Amniotic epithelial cell (primary cell): Measurements from ENCODE around the gene IER3.
"Not testable (repeated sequence)": the region's sequence is repeated elsewhere in the genome, so short reads cannot be mapped to it uniquely, and the experiment has no call there.

Experiments used
- DNase-seq: peaks from one replicate; pipeline ENCODE4 v3.0.0-alpha.2; 2010; ENCODE audit warnings: low read depth

IER3 gene

DNA sequence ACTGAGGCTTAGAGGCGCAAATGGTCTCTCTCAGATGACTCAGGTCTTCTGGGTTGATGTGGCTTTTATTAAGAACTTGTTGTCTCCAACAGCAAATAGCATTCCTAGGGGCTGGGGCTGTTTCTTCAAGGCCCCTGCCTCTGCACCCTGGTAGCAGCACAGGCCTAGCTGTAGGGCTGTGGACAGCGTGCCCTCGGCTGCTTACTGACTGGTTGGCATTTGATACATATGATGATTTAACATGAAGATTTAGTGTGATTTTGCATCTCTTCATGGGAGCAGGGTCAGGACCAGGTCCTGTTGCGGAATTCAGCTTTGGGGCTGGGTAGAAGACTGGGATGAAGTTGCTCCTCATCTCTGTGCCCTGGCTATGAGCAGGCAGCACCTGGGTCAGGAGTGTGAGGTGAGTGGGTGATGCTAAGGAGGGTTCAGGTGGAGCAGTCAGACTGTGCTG, 24.3 kb upstream of the IER3 start:
- DNase-seq: no peak

GRCh38 chr6:30767944-30768301, 23.6 kb upstream of the IER3 start:
- DNase-seq: no peak

GRCh38 chr6:30767158-30767943, 23.0 kb upstream of the IER3 start:
- no peak for DNase-seq

DNA sequence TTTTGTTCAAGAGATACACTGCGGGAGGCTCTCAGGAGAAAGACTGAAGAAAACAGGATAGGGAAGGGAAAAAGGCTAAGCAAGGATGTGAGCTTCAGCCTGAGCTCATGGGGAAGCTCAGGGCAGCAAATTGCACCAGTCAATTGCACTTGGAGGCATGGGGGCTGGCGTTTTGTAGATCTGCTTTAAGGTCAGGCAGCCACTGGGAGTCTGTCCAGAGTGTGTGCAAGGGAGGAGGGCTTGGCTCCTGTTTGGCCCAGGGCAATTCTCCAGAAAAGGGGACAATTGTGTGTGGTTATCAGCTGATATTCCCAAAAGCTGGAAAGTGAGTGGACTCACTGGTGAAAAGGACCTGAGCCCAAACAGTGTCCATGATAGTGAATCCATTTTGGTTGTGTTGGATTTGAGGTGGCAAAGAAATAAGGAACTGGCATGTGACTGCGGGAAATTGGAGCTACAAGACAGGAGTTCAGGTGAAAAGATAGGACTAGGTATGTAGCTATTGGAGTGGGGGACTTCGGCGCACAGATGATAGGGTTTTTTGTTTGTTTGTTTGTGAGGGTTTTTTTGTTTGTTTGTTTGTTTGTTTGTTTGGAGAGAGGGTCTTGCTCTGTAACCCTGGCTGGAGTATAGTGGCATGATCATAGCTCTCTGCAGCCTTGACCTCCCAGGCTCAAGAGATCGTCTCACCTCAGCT, 22.3 kb upstream of the IER3 start:
- DNase-seq: no peak

- not testable (repeated sequence) for DNase-seq
These were observed 21.1 kb upstream of the IER3 start for GRCh38 chr6:30765495-30765894.

DNA sequence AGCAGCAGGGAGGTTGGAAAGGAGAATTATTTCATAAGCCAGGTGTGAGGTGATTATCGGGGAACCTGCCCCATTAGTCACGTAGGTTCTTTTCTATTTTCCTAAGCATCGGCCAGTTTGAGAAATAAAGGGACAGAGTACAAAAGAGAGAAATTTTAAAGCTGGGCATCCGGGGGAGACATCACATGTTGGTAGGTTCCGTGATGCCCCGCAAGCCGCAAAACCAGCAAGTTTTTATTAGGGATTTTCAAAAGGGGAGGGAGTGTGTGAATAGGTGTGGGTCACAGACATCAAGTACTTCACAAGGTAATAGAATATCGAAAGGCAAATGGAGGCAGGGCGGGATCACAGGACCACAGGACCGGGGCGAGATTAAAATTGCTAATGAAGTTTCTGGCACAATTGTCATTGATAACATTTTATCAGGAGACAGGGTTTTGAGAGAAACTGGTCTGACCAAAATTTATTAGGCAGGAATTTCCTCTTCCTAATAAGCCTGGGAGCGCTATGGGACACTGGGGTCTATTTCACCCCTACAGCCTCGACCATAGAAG, 20.2 kb upstream of the IER3 start:
- DNase-seq: not testable (repeated sequence)

DNA sequence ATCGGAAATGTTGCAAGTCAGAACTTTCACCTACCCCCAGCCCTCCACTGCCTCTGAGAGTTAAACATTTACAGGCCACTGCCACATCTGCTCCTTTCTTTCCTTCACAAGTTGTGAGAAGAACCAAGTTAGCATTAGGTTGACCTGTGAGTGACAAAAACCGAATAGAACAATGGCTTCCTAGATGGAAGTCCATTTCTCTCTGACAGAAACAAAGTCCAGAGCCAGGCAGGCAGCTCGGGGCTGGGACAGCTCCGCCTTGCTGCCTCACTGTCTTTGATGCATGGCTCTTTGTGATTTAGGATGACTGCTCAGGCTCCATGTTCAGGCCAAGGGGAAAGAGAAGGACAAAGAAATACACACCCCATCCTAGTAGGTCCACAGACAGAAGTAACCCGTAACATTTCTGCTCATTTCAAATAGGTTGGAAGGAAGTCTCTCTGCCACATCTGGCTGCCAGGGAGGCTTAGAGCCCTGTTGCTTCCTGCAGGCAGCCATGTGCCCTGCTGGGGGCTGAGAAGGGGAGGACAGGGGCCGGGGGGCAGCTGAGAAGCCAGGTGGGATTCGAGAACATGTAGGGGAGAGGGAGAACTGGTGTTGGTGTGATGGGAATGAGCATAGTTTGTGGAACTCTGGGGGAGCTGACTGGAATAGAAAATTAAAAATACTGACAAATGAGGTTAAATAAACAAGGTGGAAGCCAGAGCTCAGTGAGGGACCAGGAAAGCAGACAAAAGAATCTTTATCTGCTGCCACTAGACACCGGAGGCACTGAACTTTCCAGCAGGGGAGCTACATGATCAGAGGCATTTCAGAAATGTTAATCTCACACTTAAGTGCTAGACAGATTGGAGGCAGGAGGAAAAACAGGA, 19.5 kb upstream of the IER3 start:
- DNase-seq: peak; percentile 64

GRCh38 chr6:30763155-30763617, 18.8 kb upstream of the IER3 start:
- no peak for DNase-seq

- DNase-seq: no peak
These were observed 17.6 kb upstream of the IER3 start for GRCh38 chr6:30761791-30762429.

- DNase-seq: no peak
These were observed 16.2 kb upstream of the IER3 start for GRCh38 chr6:30760549-30760948.

DNA sequence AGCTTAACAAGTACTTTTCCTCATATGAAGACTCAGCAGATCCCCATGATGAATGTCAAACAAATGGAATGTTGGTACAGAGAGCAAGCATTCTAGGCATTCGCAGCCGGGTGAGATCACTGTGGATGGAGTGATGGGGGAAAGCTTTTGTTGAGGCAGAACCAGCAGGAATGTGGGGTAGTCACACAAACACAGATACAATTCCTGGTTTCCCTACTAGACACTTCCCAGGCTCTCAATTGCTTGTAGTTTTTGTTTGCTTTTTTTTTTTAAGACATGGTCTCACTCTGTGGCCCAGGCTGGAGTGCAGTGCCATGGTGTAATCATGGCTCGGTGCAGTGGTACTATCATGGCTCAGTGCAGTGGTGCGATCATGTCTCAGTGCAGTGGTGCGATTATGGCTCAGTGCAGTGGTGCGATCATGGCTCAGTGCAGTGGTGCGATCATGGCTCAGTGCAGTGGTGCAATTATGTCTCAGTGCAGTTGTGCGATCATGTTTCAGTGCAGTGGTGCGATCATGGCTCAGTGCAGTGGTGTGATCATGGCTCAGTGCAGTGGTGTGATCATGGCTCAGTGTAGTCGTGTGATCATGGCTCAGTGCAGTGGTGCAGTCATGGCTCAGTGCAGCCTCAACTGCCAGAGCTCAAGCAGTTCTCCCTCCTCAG, 15.4 kb upstream of the IER3 start:
- peak; percentile 99 for DNase-seq

DNA sequence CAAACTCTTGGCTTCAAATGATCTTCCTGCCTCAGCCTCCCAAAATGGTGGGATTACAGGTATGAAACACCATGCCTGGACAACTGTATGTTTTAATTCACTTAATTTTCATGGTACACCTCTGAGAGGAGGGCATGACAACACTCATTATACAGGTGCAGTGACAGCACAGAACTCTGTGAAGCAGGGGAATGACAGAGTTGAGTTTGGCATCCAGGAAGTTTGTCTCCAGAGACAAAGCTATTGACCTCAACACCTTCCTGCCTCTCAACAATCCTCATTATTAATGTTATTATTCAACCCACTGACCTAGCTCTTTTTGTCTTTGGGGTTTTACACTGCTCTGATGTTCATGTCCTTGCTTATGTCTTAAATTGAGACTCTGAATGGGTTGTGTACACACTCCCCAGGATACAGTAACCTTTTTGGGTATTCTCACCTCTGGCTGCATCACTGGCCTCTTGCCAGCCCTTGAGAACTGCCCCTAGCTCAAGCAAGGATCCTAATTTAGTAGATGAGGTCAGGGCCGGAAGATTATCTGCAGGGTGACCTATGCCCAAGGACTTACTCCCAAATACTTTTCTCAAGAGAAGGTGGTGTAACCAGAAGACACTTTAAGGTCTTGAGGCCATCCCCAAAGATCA, 13.0 kb upstream of the IER3 start:
- DNase-seq: no peak

- not testable (repeated sequence) for DNase-seq
These were observed 12.2 kb upstream of the IER3 start for GRCh38 chr6:30756405-30757003.

DNA sequence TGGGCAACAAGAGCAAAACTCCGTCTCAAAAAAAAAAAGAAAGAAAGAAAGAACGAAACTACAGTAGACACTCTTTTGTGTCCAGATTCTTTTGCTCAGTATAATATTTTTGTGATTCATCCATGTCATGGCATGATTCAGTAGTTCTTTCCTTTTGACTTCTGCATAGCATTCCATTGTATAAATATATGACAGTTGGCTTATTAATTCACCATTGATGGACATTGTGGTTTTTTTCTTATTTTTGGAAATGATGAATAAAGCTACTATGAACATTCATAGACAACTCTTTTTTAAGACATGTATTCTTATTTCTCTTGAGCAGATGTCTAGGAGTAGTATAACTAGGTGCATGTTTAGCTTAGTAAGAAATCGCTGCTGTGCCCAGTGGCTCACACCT, 10.3 kb upstream of the IER3 start:
- peak; percentile 69 for DNase-seq

DNA sequence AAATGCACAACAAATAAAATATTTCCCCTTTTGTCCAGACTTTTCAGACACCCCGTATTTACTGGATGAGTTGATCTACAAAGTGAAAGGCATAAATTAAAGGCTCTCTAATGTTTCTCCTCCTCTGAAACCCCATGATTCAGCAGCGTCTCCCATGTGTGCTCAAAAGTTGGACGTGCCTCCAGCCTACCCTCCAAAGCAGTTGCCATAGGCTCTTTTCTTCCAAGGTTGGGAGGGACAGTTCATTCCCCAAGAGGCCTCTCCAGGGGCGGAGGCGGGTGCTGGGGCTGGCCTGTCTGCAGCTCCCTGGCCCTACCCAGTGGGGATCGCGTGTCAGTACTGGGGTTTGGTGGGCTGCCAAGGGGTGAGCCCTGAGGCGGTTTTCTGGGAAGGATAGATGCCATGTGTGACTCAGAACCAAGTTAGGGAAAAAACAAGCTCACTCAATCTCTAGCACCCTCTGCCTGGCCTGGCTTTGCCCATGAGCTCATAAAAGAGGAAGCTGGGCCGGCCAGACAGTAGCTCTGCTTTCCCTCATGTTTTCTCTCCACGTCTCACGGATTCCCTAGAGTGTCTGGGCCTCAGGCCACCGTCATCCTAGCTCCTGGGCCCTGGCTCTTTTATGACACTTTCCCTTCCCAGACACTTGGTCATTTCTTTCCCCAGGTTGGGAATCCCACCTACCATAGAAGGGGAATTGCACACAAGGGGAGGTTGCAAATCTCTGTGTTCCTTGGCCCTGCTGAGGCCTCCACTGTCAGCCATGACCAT, 8.0 kb upstream of the IER3 start:
- peak; percentile 100 for DNase-seq

DNA sequence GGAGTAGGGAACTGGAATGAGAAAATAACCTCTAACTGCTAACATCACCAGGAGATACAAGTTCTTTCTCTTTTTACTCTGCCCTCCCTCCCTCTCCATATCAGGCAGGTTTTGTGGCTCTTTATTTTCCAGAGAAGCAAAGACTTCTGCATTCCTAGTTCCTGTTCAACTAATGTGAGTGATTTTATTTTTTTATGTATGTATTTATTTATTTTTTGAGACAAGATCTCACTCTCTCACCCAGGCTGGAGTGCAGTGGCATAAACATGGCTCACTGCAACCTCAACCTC, 6.0 kb upstream of the IER3 start:
- no peak for DNase-seq

- DNase-seq: no peak
These were observed 5.4 kb upstream of the IER3 start for GRCh38 chr6:30749554-30750378.

DNA sequence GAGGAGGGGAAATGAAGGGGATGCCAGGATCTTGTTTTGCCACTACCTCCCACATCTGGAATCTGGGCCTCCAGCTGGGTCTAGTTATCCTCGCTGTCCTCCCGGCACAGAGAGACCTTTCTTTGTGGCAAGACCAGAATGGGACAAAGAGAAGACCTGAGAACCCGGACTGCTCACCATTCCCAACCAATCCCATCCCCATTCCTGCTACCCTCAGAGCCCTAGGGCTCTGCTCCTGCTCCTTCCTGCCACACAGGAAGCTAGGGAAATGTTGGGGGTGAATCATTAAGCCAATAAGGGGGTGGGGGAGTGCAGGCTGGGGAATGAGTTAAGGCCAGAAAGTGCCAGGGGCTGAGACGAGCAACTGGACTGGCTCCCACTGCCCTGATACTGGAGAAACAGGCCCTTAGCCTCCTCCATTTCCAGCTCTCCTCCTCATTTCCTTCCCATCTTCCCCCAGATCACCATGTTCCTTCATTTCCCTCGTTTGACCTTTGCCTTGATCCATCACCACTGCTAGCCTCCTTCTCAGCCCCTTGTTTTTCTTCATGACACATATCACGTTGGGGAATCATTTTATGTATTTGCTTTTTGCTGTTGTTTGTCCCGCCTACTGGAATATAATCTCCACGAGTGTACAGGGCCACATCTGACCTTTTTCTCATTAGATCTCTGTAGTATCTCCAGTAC, 4.6 kb upstream of the IER3 start:
- DNase-seq: no peak
